Esophagus squamous epithelium (tissue), 4 donors: ENCODE data around the gene IL6R.

ENCODE experiments used
- CTCF ChIP-seq, 6 experiments: fragments of 450-650 bp in 4 of 6; fragments of 200-600 bp in 2 of 6; sonication (generic) in 2 of 6; IDR thresholded peaks; one replicate each; pipeline ENCODE4 v1.5.1; 2016 to 2019; ENCODE audit warnings: antibody characterized with exemption in 6 of 6, mild to moderate bottlenecking in 4 of 6, moderate library complexity in 4 of 6
- POLR2A ChIP-seq, 4 donors: fragments of 450-650 bp; IDR thresholded peaks; one replicate each; pipeline ENCODE4 v1.6.1; 2017; ENCODE audit warnings: antibody characterized with exemption in 4 of 4, mild to moderate bottlenecking in 4 of 4, moderate library complexity in 3 of 4

DNA sequence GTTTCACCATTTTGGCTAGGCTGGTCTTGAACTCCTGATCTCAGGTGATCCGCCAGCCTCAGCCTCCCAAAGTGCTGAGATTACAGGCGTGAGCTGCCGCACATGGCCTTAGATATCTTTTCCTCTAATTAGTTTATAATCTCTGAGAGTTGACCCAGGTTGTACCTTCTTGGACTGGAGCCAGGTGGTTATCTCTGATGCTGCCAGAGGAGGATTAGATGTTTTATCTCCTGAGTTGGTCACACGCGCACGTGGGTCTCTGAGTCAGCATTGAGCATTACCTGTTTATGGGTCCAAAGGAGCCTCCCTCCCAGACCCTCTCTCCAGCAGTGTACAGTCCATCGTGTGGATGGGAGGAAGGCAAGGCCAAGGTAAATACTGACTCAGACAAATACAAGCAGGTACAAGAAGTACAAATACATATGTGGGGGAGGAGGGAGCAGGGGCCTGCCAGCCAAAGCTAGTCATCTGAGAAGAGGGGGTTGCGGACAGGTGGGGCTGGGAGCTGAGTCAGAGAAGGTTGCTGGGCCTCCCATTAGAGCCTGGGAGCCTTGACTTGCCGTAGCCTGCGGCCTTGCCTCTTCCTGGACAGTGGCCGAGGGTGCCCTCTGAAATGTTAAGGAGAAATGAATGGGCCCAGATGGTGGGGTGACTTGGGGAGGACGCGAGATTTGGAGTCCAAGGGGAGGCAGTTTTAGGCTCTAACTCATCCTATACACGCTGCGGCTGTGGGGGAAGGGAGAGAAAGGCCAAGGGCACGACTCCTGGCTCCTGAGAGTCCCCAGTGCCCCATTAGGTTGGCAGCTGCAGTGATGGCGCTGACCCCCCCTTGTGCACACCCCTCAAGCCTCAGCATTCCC, 13.1 kb downstream of the IL6R start:
- TF ChIP-seq CTCF (IDR thresholded peaks at IDR 0.05) (no peak), POLR2A (IDR thresholded peaks at IDR 0.05) (peak in 1 of 4 donors; percentile 27)
